HG03439 (cell line): ENCODE measurements around the gene SYNRG.
A peak's percentile ranks its signal among the peaks of the same experiment; 100 is the strongest.
"Not testable (repeated sequence)": the region's sequence is repeated elsewhere in the genome, so short reads cannot be mapped to it uniquely, and the experiment has no call there.

ENCODE experiments used
- ATAC-seq: cut with Tn5 transposase; IDR thresholded peaks from one replicate; pipeline ENCODE4 v1.9.1; 2021; ENCODE audit warnings: mild to moderate bottlenecking, moderate library complexity; ENCODE audit not compliant: unreplicated experiment

The SYNRG gene

DNA sequence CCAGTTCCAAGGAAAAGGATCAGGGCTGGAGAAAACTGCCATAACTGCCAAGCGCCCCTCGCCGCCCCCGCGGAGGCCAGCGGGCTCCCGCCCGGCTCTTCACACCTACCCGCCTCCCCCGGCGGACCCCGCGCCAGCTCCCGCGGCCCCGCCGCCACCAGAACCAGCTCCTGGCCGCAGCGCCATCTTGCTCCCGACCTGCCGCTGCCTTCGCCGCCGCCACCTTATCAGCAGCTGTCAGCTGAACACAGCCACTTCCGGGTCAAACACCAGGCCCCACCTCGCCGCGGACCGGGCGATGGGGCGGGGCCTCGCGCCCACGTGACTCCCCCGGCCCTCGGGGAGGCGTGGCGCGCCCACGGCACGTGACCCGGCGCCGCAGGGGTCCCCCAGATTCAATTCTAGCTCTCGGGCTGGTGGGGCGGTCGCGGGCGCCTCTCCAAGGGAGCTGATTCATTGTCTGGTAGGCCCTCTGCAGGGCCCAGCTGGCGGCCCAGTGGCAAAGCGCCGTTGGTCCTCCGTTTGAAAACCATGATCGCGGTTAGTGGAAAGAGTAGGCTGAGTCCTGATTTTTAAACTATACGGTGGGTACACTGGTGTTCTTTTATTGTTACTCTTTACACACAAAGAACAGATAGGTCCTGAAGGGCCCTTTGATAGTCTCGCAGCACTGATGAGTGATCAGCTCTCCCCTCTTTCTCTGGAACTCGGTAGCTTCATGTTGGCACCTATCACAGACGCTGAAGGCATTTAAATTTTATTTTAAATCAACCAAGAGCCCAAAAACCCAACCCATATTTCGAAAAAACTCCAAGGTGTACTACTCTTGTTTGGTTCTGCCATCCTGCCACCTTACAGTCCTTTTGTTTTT is at the start of gene SYNRG:
SYNRG (minus strand) TSS at position 249 of the 871 bp plus-strand sequence; CDS start at position 186, 63 bp downstream.
- ATAC-seq = peak; percentile 91

GRCh38 chr17:37657202-37657601 is 48.0 kb upstream of the SYNRG start:
- no peak for ATAC-seq

- no peak for ATAC-seq
Observed at GRCh38 chr17:37651849-37652248, 42.6 kb upstream of the SYNRG start.

- no peak for ATAC-seq
Observed at GRCh38 chr17:37650419-37651003, 41.3 kb upstream of the SYNRG start.

DNA sequence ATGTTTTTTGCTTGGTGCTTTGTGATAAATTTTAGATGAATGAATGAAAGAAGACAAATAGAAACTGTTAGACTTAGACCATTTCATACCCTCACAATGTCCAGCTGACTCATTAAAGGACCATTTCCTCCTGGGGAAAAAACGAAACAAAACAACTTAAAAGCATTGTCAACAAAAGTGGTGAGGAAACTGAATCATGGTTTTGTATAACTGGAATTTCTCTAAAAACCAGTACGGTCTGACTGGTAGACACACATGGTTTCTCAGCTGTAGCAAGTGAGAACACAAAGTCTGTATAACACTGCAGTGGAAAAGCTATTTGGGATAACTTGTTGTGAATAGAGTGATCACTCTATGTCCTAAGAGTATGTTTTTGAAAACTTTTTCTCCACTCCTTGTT is 39.3 kb upstream of the SYNRG start:
- ATAC-seq = no peak

GRCh38 chr17:37647856-37648255 is 38.6 kb upstream of the SYNRG start:
- no peak for ATAC-seq

GRCh38 chr17:37643869-37644268 is 34.7 kb upstream of the SYNRG start:
- ATAC-seq = no peak

GRCh38 chr17:37643118-37643766 is 34.0 kb upstream of the SYNRG start, which contains the start of gene DDX52:
TSS of gene DDX52 (minus strand) at chr17:37643446. CDS start at chr17:37643420, 26 bp downstream.
- peak; percentile 87 for ATAC-seq

DNA sequence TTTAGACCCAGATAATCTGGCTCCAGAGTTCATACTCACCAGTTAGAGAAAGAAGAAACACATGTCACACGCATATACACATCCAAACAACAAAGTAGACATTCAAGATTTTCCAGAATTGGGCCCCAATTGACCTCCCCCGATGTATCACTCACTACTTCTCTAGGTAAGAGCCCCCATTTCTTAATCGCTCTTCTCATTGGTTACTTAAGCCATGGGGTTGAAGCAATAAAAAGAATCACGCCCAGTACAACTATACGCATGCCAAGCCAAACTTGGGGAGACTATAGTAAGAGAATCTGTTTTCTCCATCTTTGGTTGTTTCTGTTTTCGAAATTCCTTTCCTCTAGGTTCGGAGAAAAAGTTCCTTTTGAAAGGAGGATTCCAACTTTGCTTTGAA is 33.5 kb upstream of the SYNRG start:
- no peak for ATAC-seq

GRCh38 chr17:37640015-37640414 is 30.8 kb upstream of the SYNRG start:
- no peak for ATAC-seq

DNA sequence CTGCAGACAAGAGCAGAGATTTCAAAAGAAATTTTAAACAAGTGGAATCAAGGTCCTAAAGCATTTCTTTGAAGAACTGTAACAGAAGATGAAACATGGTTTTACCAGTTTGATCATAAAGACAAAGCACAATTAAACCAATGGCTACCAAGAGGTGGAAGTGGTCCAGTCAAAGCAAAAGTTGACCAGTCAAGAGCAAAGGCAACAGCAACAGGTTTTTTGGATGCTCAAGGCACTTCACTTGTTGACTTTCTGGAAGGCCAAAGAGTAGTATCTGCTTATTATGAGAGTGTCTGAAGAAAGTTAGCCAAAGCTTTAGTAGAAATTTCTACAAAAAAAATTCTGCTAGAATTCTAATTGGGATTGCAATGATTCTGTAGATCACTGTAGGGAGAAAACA is 28.7 kb upstream of the SYNRG start:
- no peak for ATAC-seq

- ATAC-seq = not testable (repeated sequence)
Observed at GRCh38 chr17:37616430-37616829, 7.2 kb upstream of the SYNRG start.

DNA sequence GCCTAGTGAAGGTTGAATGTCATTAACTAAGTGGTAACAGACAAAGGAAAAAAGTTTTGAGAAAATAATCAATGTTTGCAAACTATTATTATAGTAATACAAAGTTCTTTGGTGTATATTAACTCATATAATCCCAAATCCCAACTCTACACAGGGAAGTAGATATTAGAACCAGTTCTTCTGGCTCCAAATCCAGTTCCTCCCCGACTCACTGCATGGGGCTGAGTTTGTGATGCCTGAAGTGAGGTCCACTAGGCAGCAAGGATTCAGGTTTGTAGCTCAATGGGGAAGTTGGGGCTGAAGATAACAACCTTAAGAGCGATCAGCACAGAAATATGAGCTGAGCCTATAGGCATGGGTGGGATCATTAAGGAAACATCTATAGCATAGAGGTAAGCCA is 5.6 kb upstream of the SYNRG start:
- ATAC-seq = no peak

DNA sequence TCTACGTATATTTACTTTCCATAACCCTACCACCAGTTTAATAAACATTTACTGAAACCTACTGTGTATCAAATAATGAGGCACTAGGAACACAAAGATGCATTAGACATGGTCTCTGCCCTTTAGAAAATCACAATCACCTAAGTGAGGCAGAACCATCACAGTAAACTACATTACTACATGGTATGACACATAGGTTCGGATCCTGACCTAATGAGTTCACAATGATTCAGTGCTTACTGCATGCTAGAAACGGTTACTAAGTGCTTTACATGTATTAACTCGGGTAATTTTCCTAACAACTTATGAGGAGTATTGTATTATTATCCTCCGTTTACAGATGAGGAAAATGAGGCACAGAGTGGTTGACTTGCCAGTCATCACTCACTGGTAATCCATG is 5.2 kb upstream of the SYNRG start:
- no peak for ATAC-seq

- no peak for ATAC-seq
Observed at GRCh38 chr17:37610971-37611370, 1.8 kb upstream of the SYNRG start.

DNA sequence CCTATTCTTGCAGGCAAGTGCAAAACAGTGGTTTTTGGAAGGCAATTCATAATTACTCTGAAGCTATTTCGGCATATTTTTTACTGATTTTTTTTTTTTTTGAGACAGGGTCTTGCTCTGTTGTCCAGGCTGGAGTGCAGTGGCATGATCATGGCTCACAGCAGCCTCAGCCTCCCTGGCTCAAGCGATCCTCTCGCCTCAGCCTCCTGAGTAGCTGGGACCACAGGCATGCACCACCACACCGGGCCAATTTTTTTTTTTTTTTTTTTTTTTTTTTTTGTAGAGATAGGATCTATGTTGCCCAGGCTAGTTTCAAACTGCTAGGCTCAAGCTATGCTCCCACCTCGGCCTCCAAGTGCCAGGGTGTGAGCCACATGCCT is 813 bp upstream of the SYNRG start:
- ATAC-seq = not testable (repeated sequence)

GRCh38 chr17:37608351-37609169 is 658 bp downstream of the SYNRG start:
- peak; percentile 39 for ATAC-seq

GRCh38 chr17:37607637-37608331 is 1.4 kb downstream of the SYNRG start:
- no peak for ATAC-seq

GRCh38 chr17:37605813-37606505 is 3.3 kb downstream of the SYNRG start:
- no peak for ATAC-seq

GRCh38 chr17:37605081-37605480 is 4.1 kb downstream of the SYNRG start:
- no peak for ATAC-seq
